ENCODE measurements around the gene GTF3C1.

The GTF3C1 gene

GRCh38 chr16:27517664-27518063, 32.0 kb downstream of the GTF3C1 start:
- Histone ChIP-seq H3K27me3 (replicated peaks; ENCODE audit: insufficient read depth, low read length) (no peaks in the 10 kb centered on the region), H3K9me3 (replicated peaks; ENCODE audit: insufficient read depth, low read length) (no peaks in the 10 kb centered on the region), H2AFZ (ENCODE audit: low read length) (no peak overlapping the region), H3K36me3 (replicated peaks; ENCODE audit: insufficient read depth, low read length) (no peaks in the 10 kb centered on the region), H3K4me1 (ENCODE audit: low read length) (no peaks in the 10 kb centered on the region), H3F3A (ENCODE audit: insufficient read depth, low read length) (no peaks in the 10 kb centered on the region), H4K20me1 (ENCODE audit: insufficient read depth, low read length) (no peaks in the 10 kb centered on the region), H3K4me2 (ENCODE audit: low read depth, low read length) (no peak overlapping the region), H3K9ac (ENCODE audit: low read length) (no peak overlapping the region), H3K9me2 (replicated peaks; ENCODE audit: insufficient read depth, low read length) (no peaks in the 10 kb centered on the region), H3K4me3 (ENCODE audit: low read length) (no peak overlapping the region), H3K79me2 (ENCODE audit: low read length) (no peaks in the 10 kb centered on the region), H3K27ac (ENCODE audit: low read length) (no peak overlapping the region)
- TF ChIP-seq EZH2phosphoT487 (IDR thresholded peaks at IDR 0.05; ENCODE audit: low read length) (no peak), CTCF (IDR thresholded peaks at IDR 0.05; ENCODE audit: low read length) (no peak), EZH2 (optimal IDR thresholded peaks at IDR 0.05; ENCODE audit: low read depth, low read length) (no peak)
- DNase-seq, result no peak

- Histone ChIP-seq H3K36me3 (replicated peaks; ENCODE audit: insufficient read depth, low read length) (no peaks in the 10 kb centered on the region), H3K9me3 (replicated peaks; ENCODE audit: insufficient read depth, low read length) (no peaks in the 10 kb centered on the region), H3K27ac (ENCODE audit: low read length) (no peak overlapping the region), H4K20me1 (ENCODE audit: insufficient read depth, low read length) (no peaks in the 10 kb centered on the region), H3K27me3 (replicated peaks; ENCODE audit: insufficient read depth, low read length) (no peaks in the 10 kb centered on the region), H3K9me2 (replicated peaks; ENCODE audit: insufficient read depth, low read length) (no peaks in the 10 kb centered on the region), H2AFZ (ENCODE audit: low read length) (no peak overlapping the region), H3K9ac (ENCODE audit: low read length) (no peak overlapping the region), H3K4me2 (ENCODE audit: low read depth, low read length) (no peak overlapping the region), H3K4me1 (ENCODE audit: low read length) (no peaks in the 10 kb centered on the region), H3K79me2 (ENCODE audit: low read length) (no peaks in the 10 kb centered on the region), H3F3A (ENCODE audit: insufficient read depth, low read length) (no peaks in the 10 kb centered on the region), H3K4me3 (ENCODE audit: low read length) (no peak overlapping the region)
- DNase-seq, result no peak
- TF ChIP-seq EZH2phosphoT487 (IDR thresholded peaks at IDR 0.05; ENCODE audit: low read length), result no peak
- TF ChIP-seq CTCF (IDR thresholded peaks at IDR 0.05; ENCODE audit: low read length), result no peak
- no peak for TF ChIP-seq EZH2 (optimal IDR thresholded peaks at IDR 0.05; ENCODE audit: low read depth, low read length)
These were observed 33.3 kb downstream of the GTF3C1 start for GRCh38 chr16:27516365-27516764.

GRCh38 chr16:27515874-27516353, 33.8 kb downstream of the GTF3C1 start:
- no peaks in the 10 kb centered on the region for H4K20me1 ChIP-seq (ENCODE audit: insufficient read depth, low read length)
- H3K27ac ChIP-seq (ENCODE audit: low read length), result no peak overlapping the region
- H3K27me3 ChIP-seq (replicated peaks; ENCODE audit: insufficient read depth, low read length), result no peaks in the 10 kb centered on the region
- H3K9ac ChIP-seq (ENCODE audit: low read length), result no peak overlapping the region
- no peak overlapping the region for H3K4me2 ChIP-seq (ENCODE audit: low read depth, low read length)
- H3K36me3 ChIP-seq (replicated peaks; ENCODE audit: insufficient read depth, low read length), result no peaks in the 10 kb centered on the region
- TF ChIP-seq CTCF (IDR thresholded peaks at IDR 0.05; ENCODE audit: low read length) (peak; percentile 51), EZH2 (optimal IDR thresholded peaks at IDR 0.05; ENCODE audit: low read depth, low read length) (no peak)
- H2AFZ ChIP-seq (ENCODE audit: low read length), result no peak overlapping the region
- H3K9me3 ChIP-seq (replicated peaks; ENCODE audit: insufficient read depth, low read length), result no peaks in the 10 kb centered on the region
- peak; percentile 8 for DNase-seq
- H3K9me2 ChIP-seq (replicated peaks; ENCODE audit: insufficient read depth, low read length), result no peaks in the 10 kb centered on the region
- H3K4me3 ChIP-seq (ENCODE audit: low read length), result no peak overlapping the region
- no peaks in the 10 kb centered on the region for H3K4me1 ChIP-seq (ENCODE audit: low read length)
- no peaks in the 10 kb centered on the region for H3F3A ChIP-seq (ENCODE audit: insufficient read depth, low read length)
- no peaks in the 10 kb centered on the region for H3K79me2 ChIP-seq (ENCODE audit: low read length)

Data from MM.1S (cell line).